Heart left ventricle (tissue), 16 donors: ENCODE measurements around the gene MRPL58. TPM values are rescaled to one million over a fixed set of nuclear protein-coding genes. Genes with fewer than 3 reads are reported as not detected.

Source experiments
- ATAC-seq, 4 donors: fragments of 200-7000 bp; cut with Tn5 transposase; one replicate each; pipeline ENCODE4 v1.9.1; 2020 to 2022; ENCODE audit warnings: moderate library complexity in 4 of 4, mild to moderate bottlenecking in 3 of 4, moderate number of reproducible peaks in 1 of 4
- DNase-seq, 5 donors: peaks; one replicate each; pipeline ENCODE4 v3.0.0-alpha.2; 2020
- H3K27ac ChIP-seq, 12 donors: fragments of 200-600 bp; sonication (generic) in 4 of 12; one replicate each; pipeline versions ENCODE4 v1.5.0 to v1.8.0; 2016 to 2022; ENCODE audit warnings: mild to moderate bottlenecking in 2 of 12
- H3K27me3 ChIP-seq, 9 donors: fragments of 200-600 bp; sonication (generic) in 2 of 9; one replicate each; pipeline versions ENCODE4 v1.5.1 to v1.8.0; 2016 to 2022; ENCODE audit warnings: mild to moderate bottlenecking in 3 of 9
- H3K36me3 ChIP-seq, 9 donors: fragments of 200-600 bp; sonication (generic) in 2 of 9; one replicate each; pipeline versions ENCODE4 v1.5.0 to v1.8.0; 2018 to 2022; ENCODE audit warnings: mild to moderate bottlenecking in 2 of 9
- H3K4me1 ChIP-seq, 12 donors: fragments of 200-600 bp; sonication (generic) in 4 of 12; one replicate each; pipeline versions ENCODE4 v1.5.0 to v1.8.0; 2016 to 2022; ENCODE audit warnings: mild to moderate bottlenecking in 3 of 12
- H3K4me3 ChIP-seq, 12 donors: fragments of 200-600 bp; sonication (generic) in 4 of 12; one replicate each; pipeline versions ENCODE4 v1.5.0 to v1.8.0; 2017 to 2022; ENCODE audit warnings: mild to moderate bottlenecking in 9 of 12, moderate library complexity in 4 of 12
- H3K9me3 ChIP-seq, 12 donors: fragments of 200-600 bp; sonication (generic) in 4 of 12; one replicate each; pipeline versions ENCODE4 v1.5.0 to v1.8.0; 2016 to 2022; ENCODE audit warnings: mild to moderate bottlenecking in 1 of 12
- POLR2A ChIP-seq, 2 donors: fragments of 450-650 bp; IDR thresholded peaks; one replicate each; pipeline ENCODE4 v1.6.1; 2017; ENCODE audit warnings: antibody characterized with exemption in 2 of 2, mild to moderate bottlenecking in 2 of 2, moderate library complexity in 2 of 2
- WGBS, 4 donors: extraction: QIAGEN DNeasy Blood & Tissue Kit in 2 of 4; methylation state at CpG; one replicate each; pipeline versions ENCODE4 v1.1.5 to v1.1.7; 2013 to 2018; 5-methylcytosine and 5-hydroxymethylcytosine counted together
- intact Hi-C, 10 donors: fragments of 100-400 bp; cut with DNase I; formaldehyde crosslinking; loops; one replicate each; pipeline versions ENCODE4 v1.11.1 to v1.14.2; 2022
- polyA plus RNA-seq, 2 donors: library from polyadenylated mRNA; stranded (reverse); fragments of 200-250 nt; gene quantifications; one replicate each; pipeline ENCODE4 v1.2.3, GENCODE V29; 2013
- total RNA-seq, 9 donors: library from RNA; depleted of rRNA in 2 of 9; stranded (reverse); fragments of >200 nt in 2 of 9; fragmentation: NEBNext Ultra II Directional in 3 of 9; extraction: Animal tissue kit (Norgen Biotek cat#: 25700) in 3 of 9; gene quantifications; one replicate each; pipeline versions ENCODE4 v1.1.0 to v1.2.4, GENCODE V29; 2016 to 2023
- TF ChIP-seq, protein P1 (sequence below), 12 donors: fragments of 200-600 bp; sonication (generic) in 4 of 12; IDR thresholded peaks; one replicate each; pipeline versions ENCODE4 v1.5.0 to v1.8.0; 2018 to 2022; ENCODE audit warnings: antibody characterized with exemption in 12 of 12, mild to moderate bottlenecking in 5 of 12
- donor health status: ischemic (EF 13 %, LVEDD 7.1; RV severe dilation, severe dysfunction).
- donor health status: healthy with polysubstance abuse.
- donor health status: DM: no; HTN: yes; CAD: no.
- donor health status: DM: no; HTN: no; CAD: no.
- donor health status: ischemic (EF 25% LVEDD 6.9; RV normal size, moderate dysfunction).
- donor health status: ischemic (EF 25% LVEDD 5.7; RV mildly dilated, moderate dysfunction).
- donor health status: healthy.
- donor health status: DM: yes; HTN: yes; CAD: no.
- donor health status: ischemic (EF 35%, LVEDD 5.7; RV mildly dilated, moderate dysfunction).
- donor health status: nonischemic (EF 11% LVEDD 7.7; RV severe dilation, severe dysfunction).
- donor health status: DM: yes; HTN: yes; CAD: no.
- donor health status: PGD.
- donor health status: ischemic (EF 29% LVEDD 5.4; RV normal size, mild dysfunction).
- donor health status: nonischemic (EF 23%, LVEDD 6.1; RV moderate dilation, normal function).

MRPL58 gene
- total and polyA plus RNA-seq, 11 donors: 41.0 to 93.8 (median 60.9) TPM

DNA sequence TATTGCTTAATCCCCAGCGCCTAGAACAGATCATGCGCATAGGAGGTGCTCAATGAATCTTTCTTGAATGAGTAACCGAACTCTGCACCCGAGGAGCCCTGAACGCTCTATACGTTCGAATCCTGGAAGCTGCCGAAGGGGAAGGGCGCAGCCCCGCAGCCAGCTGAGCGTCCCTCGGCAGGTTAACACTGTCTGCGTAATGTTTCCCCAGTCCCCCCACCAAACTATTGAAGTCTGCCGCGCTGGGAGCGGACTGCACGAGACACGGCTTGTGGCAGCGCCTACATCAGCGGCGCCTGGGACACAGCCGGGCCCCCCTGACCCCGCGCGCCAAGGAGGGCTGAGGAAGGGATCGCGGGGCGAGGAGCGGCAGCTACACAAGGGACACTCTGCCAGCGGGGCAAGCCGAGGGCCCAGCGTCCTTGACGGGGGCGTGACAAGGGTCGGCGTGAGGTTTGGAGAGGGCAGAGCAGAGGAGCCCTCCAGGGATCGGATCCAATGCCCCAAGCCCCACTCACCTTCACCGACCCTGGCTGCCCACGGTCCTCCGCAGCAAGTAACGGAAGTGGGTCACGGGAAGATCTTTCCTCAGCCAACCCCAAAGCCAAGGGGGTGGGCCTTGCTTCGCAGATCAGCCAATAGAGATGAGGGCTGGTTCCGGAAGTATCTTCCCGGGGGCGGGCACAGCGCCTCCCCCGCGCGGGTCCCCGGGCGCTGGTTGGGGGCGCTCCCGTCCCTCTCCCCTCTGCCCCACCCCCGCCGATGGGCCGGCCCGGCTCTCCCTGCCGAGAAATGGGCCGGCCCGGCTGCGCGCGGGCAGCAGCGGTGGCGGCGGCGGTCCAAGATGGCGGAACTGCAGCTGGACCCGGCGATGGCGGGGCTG lies 34.2 kb downstream of the MRPL58 start, which contains the start of the genes ATP5PD and KCTD2:
Gene ATP5PD (minus strand): TSS at position 563 of the 883 bp plus-strand sequence. CDS start 4,319 bp downstream, outside the sequence.
Gene KCTD2 (plus strand): TSS at position 819 of the 883 bp plus-strand sequence. CDS start 26 bp downstream, at position 845.
- Histone ChIP-seq H3K36me3 (peaks cover 0 to 44% (median 26%) of the 10 kb centered on the region in 9 donors), H3K27me3 (no peaks in the 10 kb centered on the region), H3K4me3 (peak within 1 kb of the TSS; percentile 72 to 99 (median 94)), H3K4me1 (peaks cover 0 to 44% (median 24%) of the 10 kb centered on the region in 12 donors), H3K9me3 (no peaks in the 10 kb centered on the region), H3K27ac (peak within 1 kb of the TSS; percentile 94 to 100 (median 99))
- 0% methylated on average over 20 to 72 of the region's 72 CpGs for WGBS, 4 donors
- TF ChIP-seq POLR2A (IDR thresholded peaks at IDR 0.05): peak; percentile 91 to 95
- TF ChIP-seq, protein P1, sequence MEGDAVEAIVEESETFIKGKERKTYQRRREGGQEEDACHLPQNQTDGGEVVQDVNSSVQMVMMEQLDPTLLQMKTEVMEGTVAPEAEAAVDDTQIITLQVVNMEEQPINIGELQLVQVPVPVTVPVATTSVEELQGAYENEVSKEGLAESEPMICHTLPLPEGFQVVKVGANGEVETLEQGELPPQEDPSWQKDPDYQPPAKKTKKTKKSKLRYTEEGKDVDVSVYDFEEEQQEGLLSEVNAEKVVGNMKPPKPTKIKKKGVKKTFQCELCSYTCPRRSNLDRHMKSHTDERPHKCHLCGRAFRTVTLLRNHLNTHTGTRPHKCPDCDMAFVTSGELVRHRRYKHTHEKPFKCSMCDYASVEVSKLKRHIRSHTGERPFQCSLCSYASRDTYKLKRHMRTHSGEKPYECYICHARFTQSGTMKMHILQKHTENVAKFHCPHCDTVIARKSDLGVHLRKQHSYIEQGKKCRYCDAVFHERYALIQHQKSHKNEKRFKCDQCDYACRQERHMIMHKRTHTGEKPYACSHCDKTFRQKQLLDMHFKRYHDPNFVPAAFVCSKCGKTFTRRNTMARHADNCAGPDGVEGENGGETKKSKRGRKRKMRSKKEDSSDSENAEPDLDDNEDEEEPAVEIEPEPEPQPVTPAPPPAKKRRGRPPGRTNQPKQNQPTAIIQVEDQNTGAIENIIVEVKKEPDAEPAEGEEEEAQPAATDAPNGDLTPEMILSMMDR (IDR thresholded peaks at IDR 0.05): peak in 1 of 12 donors; percentile 15
- intact Hi-C loops: loop anchor here in 2 of 10 donors (5.0 kb wide), 2 partner anchors 64 to 84 kb away; no protein-coding TSS in a partner anchor
- ATAC-seq (peak; percentile 97 to 99 (median 98)), DNase-seq (peak; percentile 96 to 98 (median 97))

DNA sequence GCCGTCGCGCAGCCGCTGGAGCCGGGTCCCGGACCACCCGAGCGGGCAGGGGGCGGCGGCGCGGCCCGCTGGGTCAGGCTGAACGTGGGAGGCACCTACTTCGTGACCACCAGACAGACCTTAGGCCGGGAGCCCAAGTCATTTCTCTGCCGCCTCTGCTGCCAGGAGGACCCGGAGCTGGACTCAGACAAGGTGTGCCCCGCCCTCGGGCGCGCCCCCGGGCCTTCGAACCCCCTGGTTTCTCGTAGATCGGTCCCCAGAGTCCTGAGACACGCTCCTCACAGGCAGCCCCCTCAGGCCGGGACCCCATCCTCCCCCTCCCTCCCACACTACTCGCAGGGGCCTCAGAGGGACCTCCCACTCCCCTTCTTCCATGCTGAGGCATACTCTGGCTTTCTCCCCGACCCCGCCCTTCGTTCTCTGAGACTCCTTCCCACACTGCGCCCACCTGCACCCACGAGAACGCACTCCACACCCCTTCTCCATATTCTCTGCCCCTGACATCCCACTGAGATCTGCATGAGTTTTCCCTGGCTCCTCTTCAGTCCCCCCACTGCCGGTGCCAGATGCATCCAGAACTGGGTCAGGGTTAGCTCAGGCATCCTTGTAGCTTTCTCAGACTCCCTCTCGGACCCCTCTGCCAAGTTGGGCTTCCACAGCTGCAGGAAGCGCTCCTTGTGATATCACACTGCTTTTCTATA lies 35.1 kb downstream of the MRPL58 start:
- 1 to 3% (median 1%) methylated on average over 11 to 38 of the region's 38 CpGs for WGBS, 4 donors
- intact Hi-C loops: loop anchor here in 2 of 10 donors (5.0 kb wide), 2 partner anchors 65 to 85 kb away; no protein-coding TSS in a partner anchor
- Histone ChIP-seq H3K27me3 (no peaks in the 10 kb centered on the region), H3K4me1 (peaks cover 0 to 44% (median 24%) of the 10 kb centered on the region in 12 donors), H3K4me3 (peak overlapping the region; percentile 72 to 99 (median 94)), H3K36me3 (peaks cover 0 to 44% (median 25%) of the 10 kb centered on the region in 9 donors), H3K27ac (peak overlapping the region; percentile 94 to 100 (median 99)), H3K9me3 (no peaks in the 10 kb centered on the region)
- TF ChIP-seq, protein P1 (IDR thresholded peaks at IDR 0.05): no peak
- peak in 1 of 4 donors; percentile 2 for ATAC-seq
- peak; percentile 35 to 75 (median 48) for DNase-seq

- Histone ChIP-seq H3K27me3 (no peaks in the 10 kb centered on the region), H3K9me3 (no peaks in the 10 kb centered on the region), H3K36me3 (peaks cover 0 to 51% (median 33%) of the 10 kb centered on the region in 9 donors), H3K27ac (peak overlapping the region in 11 of 12 donors; percentile 94 to 100 (median 99)), H3K4me1 (peaks cover 0 to 40% (median 24%) of the 10 kb centered on the region in 12 donors), H3K4me3 (peak overlapping the region; percentile 72 to 99 (median 94))
- 34 to 38% (median 36%) methylated on average over 5 of the region's 5 CpGs for WGBS, 4 donors
- DNase-seq (peak in 4 of 5 donors; percentile 43 to 60 (median 52)), ATAC-seq (peak in 3 of 4 donors; percentile 23 to 38 (median 35))
- intact Hi-C loops: loop anchor here in 2 of 10 donors (5.0 kb wide), 2 partner anchors 66 to 86 kb away; no protein-coding TSS in a partner anchor
- TF ChIP-seq, protein P1 (IDR thresholded peaks at IDR 0.05): no peak
- no peak for TF ChIP-seq POLR2A (IDR thresholded peaks at IDR 0.05)
Observed at GRCh38 chr17:75048249-75048878, 35.9 kb downstream of the MRPL58 start.
